ENCODE measurements around the gene MKI67.

MKI67 gene

GRCh38 chr10:128156999-128157755, 31.0 kb upstream of the MKI67 start:
- no peak overlapping the region for H3K4me3 ChIP-seq (ENCODE audit: low read depth, low read length)
- TF ChIP-seq CTCF (IDR thresholded peaks at IDR 0.05; ENCODE audit: low read depth, low read length, missing control alignments), result no peak
- DNase-seq (ENCODE audit: low read depth), result no peak

GRCh38 chr10:128152741-128153580, 26.7 kb upstream of the MKI67 start:
- no peak overlapping the region for H3K4me3 ChIP-seq (ENCODE audit: low read depth, low read length)
- DNase-seq (ENCODE audit: low read depth), result no peak
- TF ChIP-seq CTCF (IDR thresholded peaks at IDR 0.05; ENCODE audit: low read depth, low read length, missing control alignments), result no peak

GRCh38 chr10:128151031-128151430, 24.8 kb upstream of the MKI67 start:
- no peak overlapping the region for H3K4me3 ChIP-seq (ENCODE audit: low read depth, low read length)
- TF ChIP-seq CTCF (IDR thresholded peaks at IDR 0.05; ENCODE audit: low read depth, low read length, missing control alignments), result no peak
- no peak for DNase-seq (ENCODE audit: low read depth)

- no peak for DNase-seq (ENCODE audit: low read depth)
- H3K4me3 ChIP-seq (ENCODE audit: low read depth, low read length), result no peak overlapping the region; the same call in 1 of the 2 replicates
Measured at GRCh38 chr10:128150561-128150960, 24.3 kb upstream of the MKI67 start.

GRCh38 chr10:128150045-128150493, 23.8 kb upstream of the MKI67 start:
- peak overlapping the region; percentile 53 for H3K4me3 ChIP-seq (ENCODE audit: low read depth, low read length)
- peak; percentile 82 for TF ChIP-seq CTCF (IDR thresholded peaks at IDR 0.05; ENCODE audit: low read depth, low read length, missing control alignments)
- DNase-seq (ENCODE audit: low read depth), result no peak

More at GRCh38 chr10:128150561-128150960, 24.3 kb upstream of the MKI67 start:
- no peak for TF ChIP-seq CTCF (IDR thresholded peaks at IDR 0.05; ENCODE audit: low read depth, low read length, missing control alignments)

- TF ChIP-seq CTCF (IDR thresholded peaks at IDR 0.05; ENCODE audit: low read depth, low read length, missing control alignments), result no peak
- no peak overlapping the region for H3K4me3 ChIP-seq (ENCODE audit: low read depth, low read length)
- no peak for DNase-seq (ENCODE audit: low read depth)
Measured at GRCh38 chr10:128149267-128150014, 23.2 kb upstream of the MKI67 start.

Measured in GM12864 (cell line).